Superior temporal gyrus (tissue), 1 donor: Measurements from ENCODE around the gene ZNF277.

Experiments
- DNase-seq: peaks from one replicate; pipeline ENCODE4 v3.0.0-alpha.2; 2016; ENCODE audit errors: extremely low spot score

The ZNF277 gene

GRCh38 chr7:112206238-112206990 is at the start of gene ZNF277, which contains the start of gene DOCK4:
ZNF277 (plus strand) TSS chr7:112206695; CDS start chr7:112206717, 22 bp downstream.
DOCK4 (minus strand) TSS chr7:112206399; CDS start chr7:112206138, 261 bp downstream.
- DNase-seq = peak; percentile 100

GRCh38 chr7:112157072-112157471 is 49.4 kb upstream of the ZNF277 start:
- no peak for DNase-seq

GRCh38 chr7:112159351-112159750 is 47.1 kb upstream of the ZNF277 start:
- no peak for DNase-seq

GRCh38 chr7:112160130-112160770 is 46.2 kb upstream of the ZNF277 start:
- no peak for DNase-seq

- DNase-seq = no peak
These were observed 45.7 kb upstream of the ZNF277 start for GRCh38 chr7:112160771-112161150.

- DNase-seq = no peak
These were observed 45.0 kb upstream of the ZNF277 start for GRCh38 chr7:112161253-112162141.

DNA sequence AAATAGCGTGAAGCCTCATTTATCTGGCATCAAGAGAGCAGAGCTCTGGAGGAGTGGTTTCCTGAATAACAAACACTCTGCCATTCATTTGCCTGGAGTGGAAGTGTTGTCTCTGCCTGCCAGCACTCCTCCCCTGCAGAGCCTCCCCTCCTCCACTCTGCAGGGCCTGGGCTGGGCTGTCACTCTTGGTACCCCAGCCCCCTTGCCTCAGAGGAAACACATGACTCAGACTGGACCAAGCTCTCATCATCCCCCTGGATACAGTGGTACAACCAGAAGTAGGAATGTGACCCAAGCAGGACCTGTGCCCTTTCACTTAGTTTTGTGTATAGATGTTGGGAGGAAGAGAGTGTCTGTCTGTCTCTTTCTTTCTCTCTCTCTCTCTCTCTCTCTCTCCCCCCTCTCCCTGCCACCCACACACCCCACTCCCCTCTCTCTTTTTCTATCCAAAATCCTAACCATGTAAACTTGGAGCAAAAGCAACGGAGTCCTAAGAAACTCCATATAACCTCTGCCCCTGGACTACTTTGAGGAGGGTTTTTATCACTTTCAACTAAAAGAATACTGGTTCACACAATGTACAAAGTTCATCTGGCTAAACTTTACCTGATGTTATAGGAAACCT is 44.2 kb upstream of the ZNF277 start:
- peak; percentile 84 for DNase-seq

- no peak for DNase-seq
These were observed 43.5 kb upstream of the ZNF277 start for GRCh38 chr7:112162784-112163506.

DNA sequence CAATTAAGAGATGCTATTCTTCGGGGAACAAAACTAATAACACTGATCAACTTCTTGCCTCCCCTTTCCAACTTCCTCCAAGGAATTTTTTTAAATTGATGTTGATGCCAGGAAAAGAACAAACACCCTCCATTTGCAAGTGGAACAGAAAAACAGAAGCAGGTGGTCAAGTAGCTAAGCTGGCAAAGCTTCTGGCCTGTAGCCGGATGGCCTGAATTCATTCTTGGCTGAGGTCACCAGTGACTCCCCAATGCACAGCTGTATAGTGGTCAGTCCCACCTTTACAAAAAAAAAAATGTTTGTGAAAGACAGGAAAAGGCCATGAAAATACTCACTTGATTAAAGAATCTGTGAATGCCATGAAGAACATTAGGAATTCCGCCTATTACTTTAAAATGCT is 39.3 kb upstream of the ZNF277 start:
- DNase-seq = no peak

GRCh38 chr7:112168915-112169314 is 37.6 kb upstream of the ZNF277 start:
- no peak for DNase-seq

- DNase-seq = no peak
These were observed 34.8 kb upstream of the ZNF277 start for GRCh38 chr7:112171673-112172072.

GRCh38 chr7:112172870-112173567 is 33.5 kb upstream of the ZNF277 start:
- DNase-seq = no peak

DNA sequence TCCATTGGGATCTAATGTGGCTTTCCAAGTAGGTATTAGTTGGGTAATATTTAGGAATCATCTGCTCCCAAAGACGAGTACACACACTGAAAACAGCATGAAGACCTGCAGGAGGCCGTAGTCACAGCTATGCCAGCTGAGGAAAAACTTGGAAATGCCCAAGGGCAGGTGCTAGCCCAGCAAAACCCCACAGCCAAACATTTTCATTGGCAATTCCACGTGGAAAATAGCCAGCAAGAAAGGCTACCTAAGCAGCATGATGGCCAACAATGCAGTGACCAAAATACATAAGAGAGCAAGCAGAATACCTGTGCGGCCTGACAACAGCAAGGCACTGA is 33.0 kb upstream of the ZNF277 start:
- no peak for DNase-seq

DNA sequence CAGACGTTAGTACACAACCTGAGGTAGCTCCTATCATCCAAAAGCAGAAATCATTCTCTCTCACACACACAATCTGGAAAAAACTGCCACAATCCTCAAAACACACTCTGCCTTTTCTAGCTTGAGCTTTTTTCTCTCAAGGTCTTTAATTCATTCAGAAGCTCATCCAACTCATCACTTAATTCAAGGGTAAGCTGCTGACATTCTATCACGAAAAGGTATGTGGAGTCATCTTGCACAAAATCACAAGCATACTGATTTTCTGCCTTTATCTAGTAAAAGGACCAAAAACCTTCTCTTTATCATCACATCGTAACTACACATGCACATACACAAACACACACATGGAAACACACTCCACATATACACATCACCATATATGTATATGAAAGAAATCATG is 32.3 kb upstream of the ZNF277 start:
- DNase-seq = no peak

GRCh38 chr7:112176241-112176640 is 30.3 kb upstream of the ZNF277 start:
- no peak for DNase-seq

DNA sequence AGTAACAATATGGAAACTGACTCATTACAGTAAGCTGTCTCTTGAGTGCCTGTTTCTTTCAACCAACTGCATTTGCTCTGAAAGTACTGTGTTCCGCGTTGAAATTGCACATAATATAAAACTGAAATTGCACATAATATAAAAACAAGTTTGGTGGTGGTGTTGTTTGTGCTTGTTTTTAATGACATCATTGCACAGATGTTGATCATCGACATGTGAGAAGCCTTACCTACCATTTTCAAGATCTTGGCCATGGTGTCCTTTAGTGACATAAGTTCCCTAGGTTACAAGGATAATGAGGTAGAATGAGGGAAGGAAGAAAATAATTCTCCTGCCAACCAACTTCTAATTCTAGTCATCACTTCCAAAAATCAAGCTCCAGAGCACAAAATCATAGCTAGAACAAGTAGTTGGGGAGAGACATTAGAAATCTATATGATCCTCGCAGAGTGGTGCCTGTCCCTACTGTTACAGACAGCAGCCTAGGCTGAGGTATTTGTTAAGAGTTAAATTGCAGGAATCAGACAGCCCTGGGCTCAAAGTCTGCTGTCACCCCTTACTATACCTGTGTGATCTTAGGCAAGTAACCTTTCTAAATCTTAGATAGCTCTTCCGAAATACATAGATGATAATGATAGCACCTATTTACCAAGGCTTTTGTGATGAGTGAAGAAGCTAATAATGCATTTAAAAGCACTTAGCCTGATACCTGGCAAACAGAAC is 29.6 kb upstream of the ZNF277 start:
- no peak for DNase-seq

DNA sequence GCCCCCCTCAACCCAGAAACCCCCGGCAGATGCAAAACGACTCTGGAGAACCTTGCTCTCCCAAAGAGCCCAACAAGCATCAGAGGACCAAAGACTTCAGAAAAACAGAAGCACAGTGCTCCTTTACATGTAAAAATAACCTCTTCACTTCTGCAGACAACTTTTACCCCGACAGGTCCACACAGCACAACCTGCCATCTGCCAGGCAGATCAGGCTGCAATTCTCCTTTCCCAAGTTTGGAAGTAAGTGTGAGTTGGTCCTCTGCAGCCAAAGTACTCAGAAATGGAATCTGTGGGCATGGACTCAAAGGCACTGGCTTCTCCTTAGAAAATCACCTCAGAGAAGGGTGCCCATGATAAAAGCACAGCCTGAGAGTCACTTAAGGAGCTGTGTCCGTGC is 26.3 kb upstream of the ZNF277 start:
- DNase-seq = no peak

- peak; percentile 94 for DNase-seq
These were observed 23.7 kb upstream of the ZNF277 start for GRCh38 chr7:112182749-112183148.

- DNase-seq = no peak
These were observed 23.2 kb upstream of the ZNF277 start for GRCh38 chr7:112183266-112183665.

DNA sequence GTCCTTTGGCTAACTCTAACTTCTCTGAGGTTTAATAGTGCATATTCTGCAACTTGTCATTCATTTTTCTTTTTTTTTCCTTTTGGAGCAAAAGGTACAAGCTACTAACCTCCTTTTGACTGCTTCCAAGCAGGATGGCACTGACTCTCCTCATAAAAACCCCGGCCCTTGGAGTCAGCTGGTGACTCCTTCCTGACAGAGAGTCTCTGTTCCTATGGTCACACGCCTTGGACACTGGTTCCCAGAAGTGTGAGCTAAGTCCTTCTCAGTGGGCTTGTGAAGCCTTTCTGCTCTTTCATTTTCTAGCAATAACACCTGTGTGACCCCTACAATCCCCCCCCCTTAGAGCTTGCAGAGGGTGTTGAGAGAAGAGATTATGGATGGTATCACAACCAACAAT is 22.0 kb upstream of the ZNF277 start:
- peak; percentile 77 for DNase-seq
